HCT116 (cell line): ENCODE data around the gene SMCO4. TPM values are rescaled to one million over a fixed set of nuclear protein-coding genes. Genes with fewer than 3 reads are reported as not detected.
"Not testable (repeated sequence)": the region's sequence is repeated elsewhere in the genome, so short reads cannot be mapped to it uniquely, and the experiment has no call there.

Experiments
- ATAC-seq: fragments of 200-7000 bp; cut with Tn5 transposase; 2 replicates; pipeline ENCODE4 v1.9.1; 2020; ENCODE audit warnings: mild to moderate bottlenecking, moderate library complexity
- BruUV-seq: library from RNA; stranded (reverse); fragments of 400-500 nt; replicated peaks from 2 replicates; lab custom pipeline; 2021; lab: Mats Ljungman, UMichigan
- CTCF ChIA-PET: fragments of 300-600 bp; sonication (Branson Sonifier 250); formaldehyde crosslinking; loops from one replicate; lab custom pipeline; 2021; ENCODE audit warnings: antibody characterized with exemption; lab: Charles Lee
- POLR2A ChIA-PET: fragments of 300-600, 350-600 bp; sonication (Branson Sonifier 250); formaldehyde crosslinking; loops from one replicate; lab custom pipeline; 2021; ENCODE audit warnings: antibody characterized with exemption; lab: Charles Lee
- RAD21 ChIA-PET, 2 experiments: fragments of 300-600 bp; sonication (Branson Sonifier 250); formaldehyde crosslinking; loops; one replicate each; lab custom pipeline; 2023; ENCODE audit warnings: low total read pairs in 2 of 2; ENCODE audit not compliant: uncharacterized antibody in 2 of 2, unreplicated experiment in 2 of 2, low non-redundant PET in 1 of 2; lab: Charles Lee
- DNase-seq: peaks from one replicate; pipeline ENCODE4 v3.0.0-alpha.2; 2010; ENCODE audit warnings: low read depth, low spot score
- H2AFZ ChIP-seq: fragments of 200-600 bp; shearing (Covaris generic), sonication (generic); 2 replicates; pipeline ENCODE4 v1.6.1; 2017; ENCODE audit warnings: low read depth, mixed run types, mixed read lengths, antibody characterized with exemption, low read length; ENCODE audit not compliant: poor library complexity, severe bottlenecking
- H3K27ac ChIP-seq: 2 replicates; pipeline ENCODE4 v1.5.1; 2012; ENCODE audit warnings: low read depth, low read length
- H3K27me3 ChIP-seq: fragments of 200-600 bp; sonication (generic); 2 replicates; pipeline ENCODE4 v1.6.1; 2016; ENCODE audit warnings: mixed run types, low read length, mixed read lengths; ENCODE audit not compliant: insufficient read depth
- H3K36me3 ChIP-seq, 2 experiments: fragments of 200-500 bp in 1 of 2; fragments of 200-600 bp in 1 of 2; sonication (Bioruptor generic) in 1 of 2; sonication (generic) in 1 of 2; 2 replicates each; pipeline versions ENCODE4 v1.5.1 to v1.6.1; 2014 to 2016; ENCODE audit warnings: low read length in 2 of 2, inconsistent platforms in 1 of 2, mixed read lengths in 1 of 2, mixed run types in 1 of 2; ENCODE audit not compliant: insufficient read depth in 2 of 2, control insufficient read depth in 1 of 2
- H3K4me1 ChIP-seq, 2 experiments: fragments of 200-600 bp in 1 of 2; sonication (generic) in 1 of 2; 2 replicates each; pipeline versions ENCODE4 v1.5.1 to v1.6.1; 2012 to 2017; ENCODE audit warnings: low read length in 2 of 2, inconsistent platforms in 1 of 2, mild to moderate bottlenecking in 1 of 2, mixed read lengths in 1 of 2, mixed run types in 1 of 2, moderate library complexity in 1 of 2; ENCODE audit not compliant: insufficient read depth in 2 of 2, control insufficient read depth in 1 of 2
- H3K4me2 ChIP-seq: fragments of 200-600 bp; sonication (generic); 2 replicates; pipeline ENCODE4 v1.6.1; 2017; ENCODE audit warnings: mixed run types, low read length, mixed read lengths
- H3K4me3 ChIP-seq, 2 experiments: fragments of 200-600 bp in 1 of 2; sonication (generic) in 1 of 2; replicated peaks in 1 of 2; 2 replicates each; pipeline ENCODE4 v1.5.1; 2011 to 2016; ENCODE audit warnings: low read length in 2 of 2, control low read depth in 1 of 2, low read depth in 1 of 2, mild to moderate bottlenecking in 1 of 2, mixed read lengths in 1 of 2, mixed run types in 1 of 2
- H3K79me2 ChIP-seq: fragments of 200-600 bp; sonication (generic); 2 replicates; pipeline ENCODE4 v1.6.1; 2017; ENCODE audit warnings: mild to moderate bottlenecking, mixed run types, low read length, moderate library complexity, mixed read lengths; ENCODE audit not compliant: insufficient read depth
- H3K9ac ChIP-seq: fragments of 200-600 bp; sonication (generic); 2 replicates; pipeline ENCODE4 v1.6.1; 2016; ENCODE audit warnings: low read length, mixed read lengths
- H3K9me2 ChIP-seq: fragments of 200-600 bp; sonication (generic), shearing (Covaris generic); 2 replicates; pipeline ENCODE4 v1.6.1; 2017; ENCODE audit warnings: mixed run types, mild to moderate bottlenecking, moderate library complexity; ENCODE audit not compliant: insufficient read depth
- H3K9me3 ChIP-seq, 2 experiments: fragments of 200-500 bp in 1 of 2; fragments of 200-600 bp in 1 of 2; sonication (Bioruptor generic) in 1 of 2; sonication (generic) in 1 of 2; 2 replicates each; pipeline ENCODE4 v1.6.1; 2014 to 2017; ENCODE audit warnings: low read length in 2 of 2, mixed read lengths in 2 of 2, inconsistent platforms in 1 of 2, low read depth in 1 of 2, mild to moderate bottlenecking in 1 of 2, mixed run types in 1 of 2, moderate library complexity in 1 of 2; ENCODE audit not compliant: control insufficient read depth in 1 of 2, insufficient read depth in 1 of 2
- H4K20me1 ChIP-seq: fragments of 200-600 bp; sonication (generic), shearing (Covaris generic); 2 replicates; pipeline ENCODE4 v1.6.1; 2017; ENCODE audit warnings: mixed run types, mild to moderate bottlenecking, moderate library complexity; ENCODE audit not compliant: insufficient read depth
- ATF3 ChIP-seq: IDR thresholded peaks from 2 replicates; pipeline ENCODE4 v1.6.1; 2012
- EZH2phosphoT487 ChIP-seq: fragments of 200-600 bp; IDR thresholded peaks from 2 replicates; pipeline ENCODE4 v1.6.1; 2018; ENCODE audit warnings: antibody characterized with exemption, borderline replicate concordance
- SP1 ChIP-seq: IDR thresholded peaks from 2 replicates; pipeline ENCODE4 v1.6.1; 2012; ENCODE audit warnings: low read depth
- intact Hi-C: fragments of 100-400 bp; cut with micrococcal nuclease; formaldehyde crosslinking; loops from 2 replicates; pipeline ENCODE4 v1.10.0; 2022
- total RNA-seq: library from RNA; stranded (reverse); gene quantifications from one replicate; pipeline ENCODE4 v1.2.1, GENCODE V29; 2021; ENCODE audit not compliant: unreplicated experiment

SMCO4 gene
- total RNA-seq, 1 experiment from 2014 or later, result 23.1 TPM

- no peaks in the 10 kb centered on the region for H3K4me1 ChIP-seq
- H4K20me1 ChIP-seq, result no peaks in the 10 kb centered on the region
- H3K9me2 ChIP-seq, result no peaks in the 10 kb centered on the region
- no peak overlapping the region for H3K27ac ChIP-seq
- ATAC-seq, result no peak
- TF ChIP-seq EZH2phosphoT487, result no peak
- TF ChIP-seq, all 23 proteins: peak for 0
- no peaks in the 10 kb centered on the region for H3K9me3 ChIP-seq
- ChIA-PET POLR2A (no interaction called here), CTCF (no interaction called here), RAD21 (no interaction called here)
- no peaks in the 10 kb centered on the region for H3K36me3 ChIP-seq
- no TSS peak for BruUV-seq
- H3K4me3 ChIP-seq, result no peak overlapping the region
- H3K9ac ChIP-seq, result no peak overlapping the region
- H3K79me2 ChIP-seq, result no peaks in the 10 kb centered on the region
- no peak overlapping the region for H3K4me2 ChIP-seq
- intact Hi-C loops, result no loop called here
- no peak for DNase-seq
- no peaks in the 10 kb centered on the region for H3K27me3 ChIP-seq
- H2AFZ ChIP-seq, result no peak overlapping the region
These were observed 76.1 kb downstream of the SMCO4 start for GRCh38 chr11:93467054-93467453.

GRCh38 chr11:93464927-93465540 is 78.2 kb downstream of the SMCO4 start:
- RAD21 ChIA-PET, result no interaction called here

GRCh38 chr11:93463666-93464065 is 79.5 kb downstream of the SMCO4 start:
- H3K9ac ChIP-seq, DNase-seq, H3K36me3 ChIP-seq, H3K27ac ChIP-seq, POLR2A ChIA-PET, H3K79me2 ChIP-seq, H3K4me1 ChIP-seq, H3K4me2 ChIP-seq, H3K27me3 ChIP-seq, ATAC-seq, intact Hi-C loops, CTCF ChIA-PET, RAD21 ChIA-PET, H4K20me1 ChIP-seq, H2AFZ ChIP-seq, BruUV-seq, H3K9me2 ChIP-seq, H3K9me3 ChIP-seq, H3K4me3 ChIP-seq: not testable (repeated sequence)

More at GRCh38 chr11:93464927-93465540, 78.2 kb downstream of the SMCO4 start:
- no peak for TF ChIP-seq SP1
- TF ChIP-seq ATF3, result no peak
- BruUV-seq, result no TSS peak
- H3K79me2 ChIP-seq, result no peaks in the 10 kb centered on the region
- no peaks in the 10 kb centered on the region for H3K36me3 ChIP-seq
- no peak overlapping the region for H3K9ac ChIP-seq
- H3K9me3 ChIP-seq, result no peaks in the 10 kb centered on the region
- no peaks in the 10 kb centered on the region for H3K27me3 ChIP-seq
- intact Hi-C loops, result no loop called here
- H2AFZ ChIP-seq, result no peak overlapping the region
- H3K9me2 ChIP-seq, result no peaks in the 10 kb centered on the region
- POLR2A ChIA-PET, result no interaction called here
- no peak overlapping the region for H3K4me2 ChIP-seq
- H3K4me1 ChIP-seq, result no peaks in the 10 kb centered on the region
- no peak overlapping the region for H3K27ac ChIP-seq
- DNase-seq (no peak), ATAC-seq (no peak)
- CTCF ChIA-PET, result no interaction called here
- no peak overlapping the region for H3K4me3 ChIP-seq
- H4K20me1 ChIP-seq, result no peaks in the 10 kb centered on the region
